Measurements from ENCODE around the gene SMYD2. TPM values are rescaled to one million over a fixed set of nuclear protein-coding genes. Genes with fewer than 3 reads are reported as not detected.
A peak's percentile ranks its signal among the peaks of the same experiment; 100 is the strongest.

The SMYD2 gene
- total RNA-seq, 6 experiments from 2014 or later, result 14.5 to 45.2 (median 24.1) TPM

DNA sequence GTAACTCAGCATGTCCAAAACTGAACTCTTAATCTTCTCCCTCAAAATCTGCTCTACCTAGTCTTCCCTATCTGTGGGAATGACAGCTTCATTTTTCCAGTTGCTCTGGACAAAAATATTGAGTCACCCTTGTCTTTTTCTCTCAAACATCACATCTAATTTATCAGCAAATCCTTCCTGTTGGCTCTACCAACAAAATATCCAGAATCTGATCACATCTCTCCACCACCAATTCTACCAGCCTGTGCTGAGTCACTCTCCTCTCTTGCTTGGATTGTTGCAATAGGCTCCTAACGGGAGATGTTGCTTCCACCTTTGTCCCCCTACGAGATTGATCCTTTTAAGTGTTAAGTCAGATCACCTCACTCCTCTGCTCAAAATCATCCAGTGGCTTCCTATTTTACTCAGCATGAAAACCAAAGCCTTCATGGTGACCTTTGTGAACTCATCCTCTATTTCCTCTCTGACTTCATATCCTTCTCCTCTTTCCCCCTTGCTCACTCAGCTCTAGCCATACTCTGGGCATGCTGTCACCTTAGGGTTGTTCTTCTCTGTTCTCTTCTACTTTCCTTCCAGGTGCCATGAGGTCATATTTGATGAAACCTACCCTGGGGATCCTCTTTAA lies 21.5 kb upstream of the SMYD2 start:
- H3K27me3 ChIP-seq, result no peaks in the 10 kb centered on the region
- WGBS (ENCODE audit: insufficient coverage, low coverage, low lambda C conversion rate, missing lambda C conversion rate), result 21% methylated on average over 2 of the region's 2 CpGs
- peak in 1 of 4 donors; percentile 64 for ATAC-seq

DNA sequence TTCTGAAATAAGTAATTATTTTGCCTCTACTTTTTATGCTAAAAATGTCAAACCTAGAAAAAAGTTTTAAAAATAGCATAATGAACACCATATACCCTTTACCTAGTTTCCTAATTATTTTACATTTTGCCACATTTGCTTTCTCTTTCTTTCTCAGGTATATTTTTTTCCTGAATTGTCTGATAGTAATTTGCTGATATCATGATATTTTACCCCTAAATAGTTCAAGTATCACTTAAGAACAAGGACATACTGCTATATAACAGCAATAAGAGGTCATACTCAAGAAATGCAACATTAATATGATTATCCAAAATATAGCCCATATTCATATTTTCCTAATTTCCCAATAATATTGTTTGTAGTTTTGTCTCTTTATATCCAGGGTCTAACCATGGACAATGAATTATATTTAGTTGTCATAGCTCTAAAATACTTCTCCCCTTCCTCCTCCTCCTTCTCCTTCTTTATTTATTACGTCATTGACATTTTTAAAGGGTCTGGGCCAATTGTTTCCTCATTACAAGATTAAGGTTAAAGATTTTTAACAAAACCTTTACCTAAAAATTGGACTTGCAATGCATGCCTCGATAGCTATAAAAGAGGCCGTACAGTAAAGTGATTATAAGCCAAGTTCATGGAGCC lies 20.3 kb upstream of the SMYD2 start:
- H3K9me3 ChIP-seq, result no peaks in the 10 kb centered on the region
- intact Hi-C loops (cut with DNase I), result loop anchor here (5.0 kb wide), 1 partner anchor 67 kb away; no protein-coding TSS in a partner anchor
- no peak for ATAC-seq
- no peaks in the 10 kb centered on the region for H3K27me3 ChIP-seq
- H3K27ac ChIP-seq, result no peak overlapping the region
- H3K4me1 ChIP-seq, result no peaks in the 10 kb centered on the region
- no peaks in the 10 kb centered on the region for H3K36me3 ChIP-seq
- TF ChIP-seq POLR2A (IDR thresholded peaks at IDR 0.05) (no peak), CTCF (IDR thresholded peaks at IDR 0.05) (no peak)
- H3K4me3 ChIP-seq, result no peak overlapping the region
- DNase-seq, result no peak
- WGBS (ENCODE audit: insufficient coverage, low coverage, low lambda C conversion rate, missing lambda C conversion rate), result 60% methylated on average over 3 of the region's 3 CpGs

More for the DNA sequence above, 21.5 kb upstream of the SMYD2 start:
- no peak overlapping the region for H3K4me3 ChIP-seq
- no peaks in the 10 kb centered on the region for H3K36me3 ChIP-seq
- TF ChIP-seq POLR2A (IDR thresholded peaks at IDR 0.05) (no peak), CTCF (IDR thresholded peaks at IDR 0.05) (no peak)
- H3K27ac ChIP-seq, result no peak overlapping the region
- H3K4me1 ChIP-seq, result no peaks in the 10 kb centered on the region
- intact Hi-C loops (cut with DNase I), result no loop called here
- no peak for DNase-seq
- H3K9me3 ChIP-seq, result no peaks in the 10 kb centered on the region

- Histone ChIP-seq H3K4me3 (no peak overlapping the region), H3K4me1 (no peaks in the 10 kb centered on the region), H3K27me3 (no peaks in the 10 kb centered on the region), H3K27ac (no peak overlapping the region), H3K36me3 (no peaks in the 10 kb centered on the region), H3K9me3 (no peaks in the 10 kb centered on the region)
- DNase-seq, result peak; percentile 87 to 89 (median 88)
- no peak for TF ChIP-seq POLR2A (IDR thresholded peaks at IDR 0.05)
- peak; percentile 96 to 99 (median 98) for TF ChIP-seq CTCF (IDR thresholded peaks at IDR 0.05)
- intact Hi-C loops (cut with DNase I), result loop anchor here (5.0 kb wide), 1 partner anchor 66 kb away; no protein-coding TSS in a partner anchor
- 3% methylated on average over 10 of the region's 15 CpGs for WGBS (ENCODE audit: insufficient coverage, low coverage, low lambda C conversion rate, missing lambda C conversion rate)
- peak; percentile 99 to 100 (median 100) for ATAC-seq
Observed at GRCh38 chr1:214261206-214262123, 19.5 kb upstream of the SMYD2 start.

GRCh38 chr1:214264196-214264595 lies 16.8 kb upstream of the SMYD2 start:
- DNase-seq (no peak), ATAC-seq (no peak)
- Histone ChIP-seq H3K4me1 (no peaks in the 10 kb centered on the region), H3K9me3 (no peaks in the 10 kb centered on the region), H3K4me3 (no peak overlapping the region), H3K27me3 (no peaks in the 10 kb centered on the region), H3K27ac (no peak overlapping the region), H3K36me3 (no peaks in the 10 kb centered on the region)
- 65% methylated on average over 4 of the region's 4 CpGs for WGBS (ENCODE audit: insufficient coverage, low coverage, low lambda C conversion rate, missing lambda C conversion rate)
- intact Hi-C loops (cut with DNase I), result loop anchor here (5.0 kb wide), 1 partner anchor 63 kb away; no protein-coding TSS in a partner anchor
- no peak for TF ChIP-seq CTCF (IDR thresholded peaks at IDR 0.05)
- no peak for TF ChIP-seq POLR2A (IDR thresholded peaks at IDR 0.05)
